HG02678 (cell line): ENCODE results near the gene CDH2.

Experiments
- ATAC-seq: cut with Tn5 transposase; IDR thresholded peaks from one replicate; pipeline ENCODE4 v1.9.1; 2021; ENCODE audit warnings: mild to moderate bottlenecking, moderate library complexity; ENCODE audit not compliant: unreplicated experiment

The CDH2 gene

GRCh38 chr18:28004606-28005005 lies 172.3 kb downstream of the CDH2 start:
- no peak for ATAC-seq

GRCh38 chr18:28003451-28003850 lies 173.5 kb downstream of the CDH2 start:
- ATAC-seq, result no peak

DNA sequence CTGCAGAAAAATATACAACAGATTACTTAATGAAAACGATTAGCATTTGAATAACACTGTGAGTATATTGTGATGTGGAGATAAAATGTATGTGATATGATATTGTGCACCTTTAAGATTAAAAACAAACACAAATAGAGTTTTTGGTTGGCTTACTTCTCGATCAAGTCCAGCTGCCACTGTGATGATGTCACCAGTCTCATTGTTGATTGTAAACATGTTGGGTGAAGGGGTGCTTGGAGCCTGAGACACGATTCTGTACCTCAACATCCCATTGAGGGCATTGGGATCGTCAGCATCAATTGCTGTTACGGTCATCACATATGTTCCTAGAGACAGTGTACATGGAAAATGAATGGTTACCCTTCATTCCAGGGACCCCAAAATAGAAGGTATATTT lies 174.1 kb downstream of the CDH2 start:
- ATAC-seq, result no peak

GRCh38 chr18:27996801-27997272 lies 180.1 kb downstream of the CDH2 start:
- ATAC-seq, result no peak

GRCh38 chr18:27995770-27996502 lies 181.0 kb downstream of the CDH2 start:
- no peak for ATAC-seq

GRCh38 chr18:27994571-27994970 lies 182.4 kb downstream of the CDH2 start:
- no peak for ATAC-seq

DNA sequence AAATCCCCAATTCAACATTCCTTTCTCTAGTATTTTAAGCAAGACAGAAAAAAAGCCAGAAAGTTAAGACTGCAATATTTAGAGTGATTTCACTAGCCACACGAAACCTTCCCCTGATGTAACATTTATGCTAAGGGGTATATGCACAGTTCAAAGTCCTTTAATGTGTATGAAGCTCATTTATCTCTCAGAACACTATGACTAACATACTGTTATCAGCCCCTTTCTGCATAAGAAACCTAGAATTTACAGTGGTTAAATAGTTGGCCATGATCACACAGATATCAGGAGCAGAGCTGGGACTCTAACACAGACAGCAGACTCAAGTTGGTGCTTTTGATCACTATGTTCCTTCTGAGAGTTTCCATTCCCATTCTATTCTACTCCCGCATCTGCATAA lies 185.5 kb downstream of the CDH2 start:
- no peak for ATAC-seq

DNA sequence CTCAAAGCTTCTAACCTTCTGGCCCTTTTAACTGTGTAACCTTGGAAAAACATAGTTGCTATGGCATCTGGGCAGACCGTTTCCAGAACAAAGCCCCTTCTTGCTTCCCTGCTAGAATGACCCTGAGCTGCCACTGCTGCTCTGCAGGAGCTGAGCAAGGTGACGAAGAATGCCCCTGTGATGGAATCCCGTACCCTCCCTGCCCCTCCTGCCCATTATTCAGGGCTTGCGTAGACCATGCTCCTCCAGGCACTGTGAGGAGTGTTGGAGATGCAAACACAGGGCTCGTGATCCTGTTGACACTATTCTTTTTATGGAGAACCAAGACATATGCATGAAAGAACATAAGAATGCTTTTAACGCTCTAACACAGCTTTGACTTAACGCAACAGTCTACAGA lies 191.1 kb downstream of the CDH2 start:
- no peak for ATAC-seq

DNA sequence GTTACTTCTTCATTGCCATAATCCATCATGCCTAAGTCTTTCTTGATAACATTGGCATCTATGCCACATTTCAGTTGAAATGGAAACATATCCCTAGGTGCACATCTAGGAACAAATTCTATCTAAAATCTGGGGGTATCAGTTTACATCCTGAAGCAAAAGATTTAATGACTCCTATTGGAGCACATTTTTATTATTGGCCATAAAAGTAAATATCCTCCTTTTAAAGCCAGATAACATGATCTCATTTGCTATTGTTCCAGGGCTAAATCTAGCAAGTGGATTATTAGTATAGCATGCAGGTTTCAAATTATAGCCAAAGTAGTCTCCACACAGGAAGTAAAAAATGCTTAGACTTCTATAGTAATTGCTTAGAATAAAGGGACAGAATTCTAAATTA lies 193.2 kb downstream of the CDH2 start:
- ATAC-seq, result no peak

GRCh38 chr18:27976806-27977408 lies 200.0 kb downstream of the CDH2 start:
- no peak for ATAC-seq

GRCh38 chr18:27970321-27970720 lies 206.6 kb downstream of the CDH2 start:
- no peak for ATAC-seq

DNA sequence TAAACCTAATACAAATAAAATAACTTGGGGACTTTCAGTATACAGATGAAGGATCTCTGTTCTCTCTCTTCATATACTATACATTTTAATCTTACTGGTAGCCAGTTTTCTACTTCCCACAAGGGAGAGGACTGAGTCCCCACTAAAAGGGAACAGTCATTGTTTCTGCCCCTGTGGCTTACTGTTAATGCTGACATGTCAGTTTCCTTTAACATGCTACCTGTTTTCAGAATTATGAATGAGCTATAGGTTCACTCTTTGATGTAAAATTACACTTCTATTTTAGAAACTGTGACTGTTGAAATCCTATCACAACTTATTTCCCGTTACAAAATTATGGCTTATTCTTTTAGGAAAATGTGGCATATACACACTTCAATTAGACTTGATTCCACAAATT lies 207.7 kb downstream of the CDH2 start:
- ATAC-seq, result no peak

DNA sequence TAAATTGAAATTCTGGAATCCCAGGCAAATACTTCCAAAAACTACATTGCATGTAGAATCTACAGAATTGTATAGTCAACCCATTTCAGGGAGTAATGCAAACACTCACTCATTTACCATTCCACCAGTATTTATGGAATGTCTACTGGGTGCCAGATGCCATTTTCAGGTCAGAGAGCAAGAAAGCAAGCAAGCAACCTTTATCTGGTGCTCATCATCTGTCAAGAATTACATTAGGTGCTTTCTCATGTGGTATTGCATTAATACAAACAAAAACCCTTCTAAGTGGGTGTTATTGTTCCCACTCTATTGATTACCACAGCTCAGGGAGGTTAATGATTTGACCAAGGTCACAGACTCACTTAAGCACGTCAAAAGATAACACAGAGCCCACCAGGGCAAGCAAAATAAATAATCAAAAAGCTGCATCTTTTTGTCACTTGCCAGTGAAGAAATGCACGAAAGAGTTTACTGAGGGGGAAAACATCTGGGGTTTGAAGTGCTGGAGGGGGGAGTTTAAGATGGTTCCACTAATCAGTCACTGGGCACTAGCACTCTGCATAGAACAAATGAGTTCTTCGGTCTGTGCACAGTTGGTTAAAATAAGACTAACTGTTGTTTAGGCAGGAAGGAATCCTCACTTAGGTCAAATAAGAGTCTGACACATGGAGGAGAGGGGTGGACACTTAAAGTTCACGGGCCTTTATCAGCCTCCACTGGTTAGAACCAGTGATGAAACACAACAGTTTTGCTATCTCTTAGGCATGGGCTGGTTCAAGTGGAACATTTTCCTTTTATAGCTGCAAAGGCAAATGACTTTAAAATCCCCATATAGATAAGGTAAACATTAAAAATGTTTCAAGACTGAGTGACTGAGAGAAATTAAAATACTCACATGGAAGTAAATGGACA lies 208.8 kb downstream of the CDH2 start:
- ATAC-seq, result no peak

- ATAC-seq, result no peak
Observed at GRCh38 chr18:27966881-27967280, 210.0 kb downstream of the CDH2 start.

- ATAC-seq, result no peak
Observed at GRCh38 chr18:27964811-27965210, 212.1 kb downstream of the CDH2 start.

DNA sequence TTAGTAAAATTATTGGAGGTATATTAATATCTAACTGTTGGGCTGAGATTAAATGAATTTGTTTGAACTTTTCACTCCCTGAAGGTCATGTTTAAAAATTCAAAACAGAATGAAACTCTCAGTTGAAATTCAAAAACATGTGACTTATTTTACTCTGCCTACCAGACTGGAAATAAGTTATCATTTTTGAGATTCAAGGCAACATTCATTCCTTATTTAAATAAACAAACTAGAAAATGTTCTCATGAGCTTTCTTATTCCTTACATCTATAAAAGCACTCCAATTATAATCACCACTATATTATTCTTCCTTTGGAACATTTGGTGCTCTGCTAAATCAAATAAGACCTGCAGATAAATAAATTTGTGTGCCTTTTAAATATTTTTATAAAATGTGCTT lies 217.8 kb downstream of the CDH2 start:
- ATAC-seq, result no peak

DNA sequence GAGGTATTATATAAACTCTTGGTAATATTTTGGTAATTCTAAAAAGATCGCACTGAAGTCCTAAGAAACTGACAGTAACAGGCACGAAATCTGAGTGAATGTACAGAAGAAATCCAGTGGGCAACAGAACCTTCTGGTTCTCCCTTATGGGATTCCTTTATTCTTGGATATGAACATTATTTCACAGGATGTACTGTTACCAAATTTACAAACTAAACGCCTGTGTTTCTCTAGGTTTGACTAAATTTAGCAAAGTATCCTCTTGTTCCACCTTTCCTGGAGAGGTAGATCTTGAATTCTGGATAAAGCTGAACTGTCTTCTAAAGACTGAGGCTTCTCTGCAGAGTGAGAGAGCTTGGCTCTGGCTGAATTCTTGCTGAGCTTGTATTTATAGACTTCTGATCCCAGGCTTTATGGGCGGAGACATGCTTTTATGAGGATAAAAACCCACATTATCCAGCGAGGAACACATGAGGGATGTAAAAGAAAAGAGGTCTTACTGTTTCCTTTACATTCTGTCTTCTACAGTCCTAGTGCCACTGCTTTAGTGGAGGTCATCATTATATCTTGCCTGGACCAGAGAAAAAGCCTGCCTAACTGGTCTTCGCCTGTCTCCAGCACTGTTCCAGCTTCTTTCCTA lies 220.8 kb downstream of the CDH2 start:
- no peak for ATAC-seq

DNA sequence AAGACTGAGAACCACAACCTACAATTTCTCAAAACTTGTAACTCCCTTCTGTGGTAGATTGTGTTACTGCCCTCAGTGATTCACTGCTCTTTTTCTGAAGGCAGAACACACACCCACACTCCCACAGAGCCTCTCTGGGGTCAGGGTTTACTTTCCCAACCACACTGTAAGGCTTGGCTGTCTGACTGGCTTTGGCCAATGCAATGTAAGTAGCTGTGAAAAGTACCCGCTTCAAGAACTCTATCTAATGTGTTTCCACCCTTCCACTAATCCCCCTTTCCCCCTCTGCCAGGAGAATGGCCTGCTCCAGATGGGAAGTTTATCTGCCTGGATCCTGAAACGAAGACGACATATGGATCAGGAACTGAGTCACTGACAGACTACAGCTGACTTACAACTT lies 222.7 kb downstream of the CDH2 start:
- ATAC-seq, result no peak

DNA sequence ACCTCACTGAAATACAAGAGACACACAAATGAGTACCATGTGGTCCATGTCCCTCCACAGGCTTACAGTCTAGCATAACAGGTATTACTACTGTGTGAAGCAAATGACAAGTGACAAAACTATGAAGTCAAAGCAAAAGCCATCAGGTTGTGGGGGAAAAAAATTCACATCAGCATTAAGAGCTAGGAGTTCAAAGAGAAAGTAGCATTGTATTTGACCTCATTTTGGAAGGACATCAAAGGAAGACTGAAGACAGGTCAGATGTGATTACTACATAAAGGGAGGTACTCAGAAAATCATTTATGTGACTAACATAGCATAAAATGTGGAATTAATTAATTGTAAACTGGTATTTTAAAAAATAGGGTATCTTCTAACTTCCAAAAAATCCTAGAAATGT lies 224.2 kb downstream of the CDH2 start:
- ATAC-seq, result no peak

DNA sequence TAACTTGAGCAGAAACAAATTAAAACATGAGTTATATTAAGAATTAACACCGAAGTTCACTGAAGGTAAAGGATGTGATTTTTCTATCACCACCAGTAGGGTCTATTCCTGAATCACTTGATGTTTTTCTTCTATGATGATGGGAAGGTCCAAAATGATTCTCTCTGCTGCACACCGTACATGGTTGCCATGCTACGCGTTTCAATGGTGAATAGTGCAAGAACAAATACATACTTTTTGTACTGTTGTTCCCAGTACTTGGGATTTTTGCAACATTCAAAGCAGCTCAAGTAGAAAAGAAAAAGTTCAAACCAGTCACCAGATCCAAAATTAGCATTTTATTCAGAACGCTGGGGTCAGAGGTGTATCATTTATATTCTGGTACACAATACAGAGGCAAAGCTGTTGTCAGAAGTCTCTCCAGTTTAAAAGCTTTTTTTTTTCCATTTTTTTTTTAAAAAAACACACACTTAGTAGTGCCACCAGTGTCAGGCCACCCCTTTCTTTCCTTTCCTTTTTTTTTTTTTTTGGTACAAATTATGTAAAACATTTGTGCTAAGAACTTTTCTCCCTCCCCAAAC lies 226.2 kb downstream of the CDH2 start:
- no peak for ATAC-seq

- ATAC-seq, result no peak
Observed at GRCh38 chr18:27948986-27949385, 227.9 kb downstream of the CDH2 start.
